Measurements from ENCODE around the gene TXLNG. TPM values are rescaled to one million over a fixed set of nuclear protein-coding genes. Genes with fewer than 3 reads are reported as not detected.
A peak's percentile ranks its signal among the peaks of the same experiment; 100 is the strongest.
"Not testable (repeated sequence)": the region's sequence is repeated elsewhere in the genome, so short reads cannot be mapped to it uniquely, and the experiment has no call there.

Gene TXLNG
- total RNA-seq, 5 donors from 2014 or later (not counting 1 experiment from before 2014, with no cell fraction given): 16.4 to 24.0 (median 17.9) TPM

- Histone ChIP-seq H3K4me1 (ENCODE audit: control insufficient read depth in 1 of 2, extremely low read depth in 1 of 2, insufficient read depth in 2 of 2, low read length in 2 of 2) (no peaks in the 10 kb centered on the region), H3K9me3 (no peaks in the 10 kb centered on the region), H3K36me3 (ENCODE audit: control insufficient read depth in 2 of 2, extremely low read depth in 1 of 2, insufficient read depth in 1 of 2, low read length in 1 of 2) (peaks cover 0 to 43% of the 10 kb centered on the region in 2 donors), H3K4me3 (ENCODE audit: control insufficient read depth in 1 of 2, extremely low read depth in 1 of 2, low read length in 1 of 2) (no peak overlapping the region), H3K27me3 (replicated peaks in 1 of 2; ENCODE audit: control insufficient read depth in 2 of 2, extremely low read depth in 1 of 2, insufficient read depth in 2 of 2, low read length in 1 of 2) (no peaks in the 10 kb centered on the region), H3K27ac (ENCODE audit: low read length) (no peak overlapping the region)
- CTCF ChIA-PET: interaction anchor here in 1 of 2 donors (0.7 kb wide), 1 partner anchor 14 kb away, joined by 3 read pairs; no protein-coding TSS in a partner anchor
- no peaks in the 10 kb centered on the region for H3K27me3 Mint-ChIP-seq
- H3K4me1 Mint-ChIP-seq: peaks cover 0 to 6% (median 5%) of the 10 kb centered on the region in 3 donors
- H3K36me3 Mint-ChIP-seq: peaks cover 12% of the 10 kb centered on the region
- no peak overlapping the region for H3K4me3 Mint-ChIP-seq
- no peak for ATAC-seq (replicated peaks in 1 of 4)
- no peaks in the 10 kb centered on the region for H3K9me3 Mint-ChIP-seq
- no peak overlapping the region for H3K27ac Mint-ChIP-seq
- no CpG with 5 or more reads among the region's 1 CpG for WGBS (ENCODE audit: insufficient coverage)
- DNase-seq: no peak
- POLR2A ChIA-PET: no interaction called here
Measured at GRCh38 chrX:16851421-16851820, 65.2 kb downstream of the TXLNG start.

GRCh38 chrX:16851827-16852226, 65.6 kb downstream of the TXLNG start:
- Mint-ChIP-seq H3K4me1 (peaks cover 0 to 9% (median 9%) of the 10 kb centered on the region in 3 donors), H3K36me3 (peaks cover 16% of the 10 kb centered on the region), H3K27ac (no peak overlapping the region), H3K27me3 (no peaks in the 10 kb centered on the region), H3K9me3 (no peaks in the 10 kb centered on the region), H3K4me3 (no peak overlapping the region)
- peaks cover 0 to 41% of the 10 kb centered on the region in 2 donors for H3K36me3 ChIP-seq (ENCODE audit: control insufficient read depth in 2 of 2, extremely low read depth in 1 of 2, insufficient read depth in 1 of 2, low read length in 1 of 2)
- ATAC-seq (replicated peaks in 1 of 4): no peak
- H3K27me3 ChIP-seq (replicated peaks in 1 of 2; ENCODE audit: control insufficient read depth in 2 of 2, extremely low read depth in 1 of 2, insufficient read depth in 2 of 2, low read length in 1 of 2): no peaks in the 10 kb centered on the region
- H3K27ac ChIP-seq (ENCODE audit: low read length): no peak overlapping the region
- no peaks in the 10 kb centered on the region for H3K4me1 ChIP-seq (ENCODE audit: control insufficient read depth in 1 of 2, extremely low read depth in 1 of 2, insufficient read depth in 2 of 2, low read length in 2 of 2)
- WGBS (ENCODE audit: insufficient coverage): no CpG with 5 or more reads among the region's 3 CpGs
- no peak overlapping the region for H3K4me3 ChIP-seq (ENCODE audit: control insufficient read depth in 1 of 2, extremely low read depth in 1 of 2, low read length in 1 of 2)
- ChIA-PET CTCF (no interaction called here), POLR2A (interaction anchor here in 1 of 2 donors (0.6 kb wide), 1 partner anchor 31 kb away, joined by 10 read pairs; no protein-coding TSS in a partner anchor)
- H3K9me3 ChIP-seq: no peaks in the 10 kb centered on the region
- no peak for DNase-seq

GRCh38 chrX:16852617-16853179, 66.4 kb downstream of the TXLNG start:
- H3K4me3 ChIP-seq (ENCODE audit: control insufficient read depth in 1 of 2, extremely low read depth in 1 of 2, low read length in 1 of 2): no peak overlapping the region
- POLR2A ChIA-PET: no interaction called here
- no peaks in the 10 kb centered on the region for H3K9me3 Mint-ChIP-seq
- WGBS (ENCODE audit: insufficient coverage): no CpG with 5 or more reads among the region's 12 CpGs
- no peaks in the 10 kb centered on the region for H3K27me3 Mint-ChIP-seq
- CTCF ChIA-PET: interaction anchor here in 1 of 2 donors (0.6 kb wide), 1 partner anchor 40 kb away, joined by 3 read pairs; no protein-coding TSS in a partner anchor
- DNase-seq (no peak), ATAC-seq (replicated peaks in 1 of 4) (no peak)
- no peaks in the 10 kb centered on the region for H3K4me1 ChIP-seq (ENCODE audit: control insufficient read depth in 1 of 2, extremely low read depth in 1 of 2, insufficient read depth in 2 of 2, low read length in 2 of 2)
- H3K36me3 ChIP-seq (ENCODE audit: control insufficient read depth in 2 of 2, extremely low read depth in 1 of 2, insufficient read depth in 1 of 2, low read length in 1 of 2): peaks cover 0 to 46% of the 10 kb centered on the region in 2 donors
- peaks cover 22% of the 10 kb centered on the region for H3K36me3 Mint-ChIP-seq
- H3K27ac ChIP-seq (ENCODE audit: low read length): no peak overlapping the region
- no peaks in the 10 kb centered on the region for H3K27me3 ChIP-seq (replicated peaks in 1 of 2; ENCODE audit: control insufficient read depth in 2 of 2, extremely low read depth in 1 of 2, insufficient read depth in 2 of 2, low read length in 1 of 2)
- no peak overlapping the region for H3K4me3 Mint-ChIP-seq
- H3K9me3 ChIP-seq: no peaks in the 10 kb centered on the region
- H3K4me1 Mint-ChIP-seq: peaks cover 0 to 15% (median 10%) of the 10 kb centered on the region in 3 donors
- no peak overlapping the region for H3K27ac Mint-ChIP-seq

GRCh38 chrX:16853537-16853936, 67.3 kb downstream of the TXLNG start:
- Histone ChIP-seq H3K27ac (ENCODE audit: low read length) (no peak overlapping the region), H3K9me3 (no peaks in the 10 kb centered on the region), H3K4me1 (ENCODE audit: control insufficient read depth in 1 of 2, extremely low read depth in 1 of 2, insufficient read depth in 2 of 2, low read length in 2 of 2) (no peaks in the 10 kb centered on the region), H3K27me3 (replicated peaks in 1 of 2; ENCODE audit: control insufficient read depth in 2 of 2, extremely low read depth in 1 of 2, insufficient read depth in 2 of 2, low read length in 1 of 2) (no peaks in the 10 kb centered on the region), H3K36me3 (ENCODE audit: control insufficient read depth in 2 of 2, extremely low read depth in 1 of 2, insufficient read depth in 1 of 2, low read length in 1 of 2) (peaks cover 0 to 43% of the 10 kb centered on the region in 2 donors), H3K4me3 (ENCODE audit: control insufficient read depth in 1 of 2, extremely low read depth in 1 of 2, low read length in 1 of 2) (no peak overlapping the region)
- ChIA-PET CTCF (interaction anchor here in 1 of 2 donors (0.6 kb wide), 1 partner anchor 1062 kb away, joined by 4 read pairs; no protein-coding TSS in a partner anchor), POLR2A (interaction anchor here in 1 of 2 donors (0.6 kb wide), 1 partner anchor 14 kb away, joined by 3 read pairs; no protein-coding TSS in a partner anchor)
- no peak overlapping the region for H3K27ac Mint-ChIP-seq
- H3K4me1 Mint-ChIP-seq: peaks cover 0 to 15% (median 11%) of the 10 kb centered on the region in 3 donors
- DNase-seq (no peak), ATAC-seq (replicated peaks in 1 of 4) (no peak)
- H3K9me3 Mint-ChIP-seq: no peaks in the 10 kb centered on the region
- peaks cover 0 to under 1% of the 10 kb centered on the region in 2 donors for H3K27me3 Mint-ChIP-seq
- peaks cover 19% of the 10 kb centered on the region for H3K36me3 Mint-ChIP-seq
- no CpG with 5 or more reads among the region's 3 CpGs for WGBS (ENCODE audit: insufficient coverage)
- H3K4me3 Mint-ChIP-seq: no peak overlapping the region

GRCh38 chrX:16855363-16856075, 69.3 kb downstream of the TXLNG start:
- no peak for DNase-seq
- Histone ChIP-seq H3K27me3 (replicated peaks in 1 of 2; ENCODE audit: control insufficient read depth in 2 of 2, extremely low read depth in 1 of 2, insufficient read depth in 2 of 2, low read length in 1 of 2) (no peaks in the 10 kb centered on the region), H3K4me3 (ENCODE audit: control insufficient read depth in 1 of 2, extremely low read depth in 1 of 2, low read length in 1 of 2) (no peak overlapping the region), H3K36me3 (ENCODE audit: control insufficient read depth in 2 of 2, extremely low read depth in 1 of 2, insufficient read depth in 1 of 2, low read length in 1 of 2) (peaks cover 0 to 41% of the 10 kb centered on the region in 2 donors), H3K9me3 (no peaks in the 10 kb centered on the region), H3K4me1 (ENCODE audit: control insufficient read depth in 1 of 2, extremely low read depth in 1 of 2, insufficient read depth in 2 of 2, low read length in 2 of 2) (no peaks in the 10 kb centered on the region), H3K27ac (ENCODE audit: low read length) (no peak overlapping the region)
- no CpG with 5 or more reads among the region's 5 CpGs for WGBS (ENCODE audit: insufficient coverage)
- ChIA-PET CTCF (interaction anchor here in 1 of 2 donors (1.0 kb wide), 1 partner anchor 23 kb away, joined by 3 read pairs; no protein-coding TSS in a partner anchor), POLR2A (interaction anchor here in 1 of 2 donors (0.7 to 0.8 kb wide), 2 partner anchors 10 to 14 kb away, joined by 4 to 11 read pairs; no protein-coding TSS in a partner anchor)
- no peak overlapping the region for H3K4me3 Mint-ChIP-seq
- H3K27me3 Mint-ChIP-seq: peaks cover 0 to 3% of the 10 kb centered on the region in 2 donors
- H3K9me3 Mint-ChIP-seq: no peaks in the 10 kb centered on the region
- H3K27ac Mint-ChIP-seq: no peak overlapping the region
- peaks cover 0 to 29% (median 20%) of the 10 kb centered on the region in 3 donors for H3K4me1 Mint-ChIP-seq
- no peak for ATAC-seq (replicated peaks in 1 of 4)
- H3K36me3 Mint-ChIP-seq: peaks cover 25% of the 10 kb centered on the region

- POLR2A ChIA-PET: interaction anchor here in 1 of 2 donors (0.7 to 0.8 kb wide), 2 partner anchors 10 to 13 kb away, joined by 4 to 11 read pairs; no protein-coding TSS in a partner anchor
- H3K36me3 ChIP-seq (ENCODE audit: control insufficient read depth in 2 of 2, extremely low read depth in 1 of 2, insufficient read depth in 1 of 2, low read length in 1 of 2): peaks cover 0 to 41% of the 10 kb centered on the region in 2 donors
- peak overlapping the region in 1 of 2 donors; percentile 39 for H3K27ac Mint-ChIP-seq
- CTCF ChIA-PET: interaction anchor here in 1 of 2 donors (0.6 to 1.0 kb wide), 2 partner anchors 24 to 30 kb away, joined by 3 to 4 read pairs; no protein-coding TSS in a partner anchor
- H3K4me1 ChIP-seq (ENCODE audit: control insufficient read depth in 1 of 2, extremely low read depth in 1 of 2, insufficient read depth in 2 of 2, low read length in 2 of 2); H3K27me3 Mint-ChIP-seq; DNase-seq; H3K27me3 ChIP-seq (replicated peaks in 1 of 2; ENCODE audit: control insufficient read depth in 2 of 2, extremely low read depth in 1 of 2, insufficient read depth in 2 of 2, low read length in 1 of 2); H3K4me3 ChIP-seq (ENCODE audit: control insufficient read depth in 1 of 2, extremely low read depth in 1 of 2, low read length in 1 of 2); ATAC-seq (replicated peaks in 1 of 4); H3K27ac ChIP-seq (ENCODE audit: low read length); H3K4me3 Mint-ChIP-seq; H3K9me3 Mint-ChIP-seq; H3K9me3 ChIP-seq: not testable (repeated sequence)
- peaks cover 0 to 29% (median 20%) of the 10 kb centered on the region in 3 donors for H3K4me1 Mint-ChIP-seq
- peaks cover 25% of the 10 kb centered on the region for H3K36me3 Mint-ChIP-seq
- WGBS (ENCODE audit: insufficient coverage): 40% methylated on average over 1 of the region's 2 CpGs
Measured at GRCh38 chrX:16856076-16856404, 69.8 kb downstream of the TXLNG start.
